ENCODE results near the gene CERS6.

- TF ChIP-seq, protein P1, sequence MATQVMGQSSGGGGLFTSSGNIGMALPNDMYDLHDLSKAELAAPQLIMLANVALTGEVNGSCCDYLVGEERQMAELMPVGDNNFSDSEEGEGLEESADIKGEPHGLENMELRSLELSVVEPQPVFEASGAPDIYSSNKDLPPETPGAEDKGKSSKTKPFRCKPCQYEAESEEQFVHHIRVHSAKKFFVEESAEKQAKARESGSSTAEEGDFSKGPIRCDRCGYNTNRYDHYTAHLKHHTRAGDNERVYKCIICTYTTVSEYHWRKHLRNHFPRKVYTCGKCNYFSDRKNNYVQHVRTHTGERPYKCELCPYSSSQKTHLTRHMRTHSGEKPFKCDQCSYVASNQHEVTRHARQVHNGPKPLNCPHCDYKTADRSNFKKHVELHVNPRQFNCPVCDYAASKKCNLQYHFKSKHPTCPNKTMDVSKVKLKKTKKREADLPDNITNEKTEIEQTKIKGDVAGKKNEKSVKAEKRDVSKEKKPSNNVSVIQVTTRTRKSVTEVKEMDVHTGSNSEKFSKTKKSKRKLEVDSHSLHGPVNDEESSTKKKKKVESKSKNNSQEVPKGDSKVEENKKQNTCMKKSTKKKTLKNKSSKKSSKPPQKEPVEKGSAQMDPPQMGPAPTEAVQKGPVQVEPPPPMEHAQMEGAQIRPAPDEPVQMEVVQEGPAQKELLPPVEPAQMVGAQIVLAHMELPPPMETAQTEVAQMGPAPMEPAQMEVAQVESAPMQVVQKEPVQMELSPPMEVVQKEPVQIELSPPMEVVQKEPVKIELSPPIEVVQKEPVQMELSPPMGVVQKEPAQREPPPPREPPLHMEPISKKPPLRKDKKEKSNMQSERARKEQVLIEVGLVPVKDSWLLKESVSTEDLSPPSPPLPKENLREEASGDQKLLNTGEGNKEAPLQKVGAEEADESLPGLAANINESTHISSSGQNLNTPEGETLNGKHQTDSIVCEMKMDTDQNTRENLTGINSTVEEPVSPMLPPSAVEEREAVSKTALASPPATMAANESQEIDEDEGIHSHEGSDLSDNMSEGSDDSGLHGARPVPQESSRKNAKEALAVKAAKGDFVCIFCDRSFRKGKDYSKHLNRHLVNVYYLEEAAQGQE (tag by site-specific recombination; IDR thresholded peaks at IDR 0.05) = no peak
- TF ChIP-seq ZNF530 (tag by site-specific recombination; IDR thresholded peaks at IDR 0.05; ENCODE audit: low read depth) = no peak
- TF ChIP-seq CTCF (tag by site-specific recombination; IDR thresholded peaks at IDR 0.05) = no peak
- no peak for TF ChIP-seq ZNF404 (tag by site-specific recombination; IDR thresholded peaks at IDR 0.05)
- TF ChIP-seq ZNF341 (tag by site-specific recombination; IDR thresholded peaks at IDR 0.05; ENCODE audit: low read depth) = no peak
- TF ChIP-seq, protein P2, sequence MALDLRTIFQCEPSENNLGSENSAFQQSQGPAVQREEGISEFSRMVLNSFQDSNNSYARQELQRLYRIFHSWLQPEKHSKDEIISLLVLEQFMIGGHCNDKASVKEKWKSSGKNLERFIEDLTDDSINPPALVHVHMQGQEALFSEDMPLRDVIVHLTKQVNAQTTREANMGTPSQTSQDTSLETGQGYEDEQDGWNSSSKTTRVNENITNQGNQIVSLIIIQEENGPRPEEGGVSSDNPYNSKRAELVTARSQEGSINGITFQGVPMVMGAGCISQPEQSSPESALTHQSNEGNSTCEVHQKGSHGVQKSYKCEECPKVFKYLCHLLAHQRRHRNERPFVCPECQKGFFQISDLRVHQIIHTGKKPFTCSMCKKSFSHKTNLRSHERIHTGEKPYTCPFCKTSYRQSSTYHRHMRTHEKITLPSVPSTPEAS (tag by site-specific recombination; IDR thresholded peaks at IDR 0.05) = no peak
- TF ChIP-seq ZBTB11 (tag by site-specific recombination; conservative IDR thresholded peaks at IDR 0.05; ENCODE audit: low read depth) = no peak
- no peak for TF ChIP-seq ZNF148 (tag by site-specific recombination; IDR thresholded peaks at IDR 0.05; ENCODE audit: borderline replicate concordance)
- TF ChIP-seq ZBTB6 (tag by site-specific recombination; IDR thresholded peaks at IDR 0.05) = no peak
These were observed 7.1 kb upstream of the CERS6 start for GRCh38 chr2:168448980-168449379.
